PC-9 (cell line): ENCODE data around the gene ZNF18.

ENCODE experiments used
- EZH2 ChIP-seq: fragments of 200-600 bp; sonication (generic); IDR thresholded peaks from 2 replicates; pipeline ENCODE4 v1.8.0; 2017; ENCODE audit warnings: antibody characterized with exemption, low read depth
- TF ChIP-seq, protein P1 (sequence below): fragments of 200-600 bp; sonication (generic); conservative IDR thresholded peaks from 2 replicates; pipeline ENCODE4 v1.6.1; 2017; ENCODE audit warnings: mixed run types, antibody characterized with exemption, mild to moderate bottlenecking, moderate library complexity

DNA sequence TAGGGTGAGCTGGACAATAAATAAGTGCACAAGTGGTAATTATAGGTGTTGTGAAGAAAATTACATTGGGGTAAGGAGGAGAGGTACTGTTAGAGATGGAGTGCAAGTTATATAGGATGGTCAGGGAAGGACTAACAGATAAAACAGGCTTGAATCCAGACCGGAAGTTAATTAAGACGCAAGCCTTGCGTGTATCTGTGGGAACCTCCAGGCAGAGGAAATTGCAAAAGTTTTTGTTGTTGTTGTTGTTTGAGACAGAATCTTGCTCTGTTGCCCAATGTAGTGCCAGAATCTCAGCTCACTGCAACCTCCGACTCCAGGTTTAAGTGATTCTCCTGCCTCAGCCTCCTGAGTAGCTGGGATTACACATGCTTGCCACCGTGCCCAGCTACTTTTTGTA, 2.4 kb upstream of the ZNF18 start:
- TF ChIP-seq, protein P1, sequence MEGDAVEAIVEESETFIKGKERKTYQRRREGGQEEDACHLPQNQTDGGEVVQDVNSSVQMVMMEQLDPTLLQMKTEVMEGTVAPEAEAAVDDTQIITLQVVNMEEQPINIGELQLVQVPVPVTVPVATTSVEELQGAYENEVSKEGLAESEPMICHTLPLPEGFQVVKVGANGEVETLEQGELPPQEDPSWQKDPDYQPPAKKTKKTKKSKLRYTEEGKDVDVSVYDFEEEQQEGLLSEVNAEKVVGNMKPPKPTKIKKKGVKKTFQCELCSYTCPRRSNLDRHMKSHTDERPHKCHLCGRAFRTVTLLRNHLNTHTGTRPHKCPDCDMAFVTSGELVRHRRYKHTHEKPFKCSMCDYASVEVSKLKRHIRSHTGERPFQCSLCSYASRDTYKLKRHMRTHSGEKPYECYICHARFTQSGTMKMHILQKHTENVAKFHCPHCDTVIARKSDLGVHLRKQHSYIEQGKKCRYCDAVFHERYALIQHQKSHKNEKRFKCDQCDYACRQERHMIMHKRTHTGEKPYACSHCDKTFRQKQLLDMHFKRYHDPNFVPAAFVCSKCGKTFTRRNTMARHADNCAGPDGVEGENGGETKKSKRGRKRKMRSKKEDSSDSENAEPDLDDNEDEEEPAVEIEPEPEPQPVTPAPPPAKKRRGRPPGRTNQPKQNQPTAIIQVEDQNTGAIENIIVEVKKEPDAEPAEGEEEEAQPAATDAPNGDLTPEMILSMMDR = no peak
- no peak for TF ChIP-seq EZH2
